CD4-positive, alpha-beta T cell (primary cell): ENCODE data around the gene MMP11. TPM values are rescaled to one million over a fixed set of nuclear protein-coding genes. Genes with fewer than 3 reads are reported as not detected.

ENCODE experiments used
- ATAC-seq: fragments of 200-7000 bp; cut with Tn5 transposase; one replicate; pipeline ENCODE4 v1.10.0; 2022; ENCODE audit warnings: mild to moderate bottlenecking; ENCODE audit not compliant: poor library complexity
- CTCF ChIA-PET: fragments of 350-600 bp; sonication (Branson Sonifier 250); formaldehyde crosslinking; loops from one replicate; lab custom pipeline; 2021; ENCODE audit warnings: antibody characterized with exemption, inconsistent platforms; lab: Charles Lee
- POLR2A ChIA-PET: fragments of 350-600 bp; sonication (Branson Sonifier 250); formaldehyde crosslinking; loops from one replicate; lab custom pipeline; 2021; ENCODE audit warnings: antibody characterized with exemption, inconsistent platforms; lab: Charles Lee
- DNase-seq, 14 experiments: peaks; one replicate each; pipeline ENCODE4 v3.0.0-alpha.2; 2013 to 2020; ENCODE audit warnings: mixed read lengths in 2 of 14
- H3K27ac ChIP-seq, 2 donors: one replicate each; pipeline versions ENCODE4 v1.5.1 to v1.7.0; 2013; ENCODE audit warnings: low read length in 2 of 2, low read depth in 1 of 2, mild to moderate bottlenecking in 1 of 2
- H3K27me3 ChIP-seq, 2 experiments: 1 replicate in 1 of 2; 2 replicates in 1 of 2; pipeline versions ENCODE4 v1.6.1 to v1.7.0; 2013; ENCODE audit warnings: low read length in 2 of 2, control low read depth in 1 of 2, mild to moderate bottlenecking in 1 of 2, moderate library complexity in 1 of 2; ENCODE audit not compliant: insufficient read depth in 2 of 2, control insufficient read depth in 1 of 2
- H3K36me3 ChIP-seq: one replicate; pipeline ENCODE4 v1.6.1; 2013; ENCODE audit warnings: low read length, control low read depth; ENCODE audit not compliant: insufficient read depth
- H3K4me1 ChIP-seq: one replicate; pipeline ENCODE4 v1.6.1; 2013; ENCODE audit warnings: low read length, control low read depth; ENCODE audit not compliant: insufficient read depth
- H3K4me3 ChIP-seq: one replicate; pipeline ENCODE4 v1.5.1; 2013; ENCODE audit warnings: mild to moderate bottlenecking, low read length, moderate library complexity
- H3K9me3 ChIP-seq, 2 experiments: 1 replicate in 1 of 2; 2 replicates in 1 of 2; pipeline versions ENCODE4 v1.6.1 to v1.7.0; 2013; ENCODE audit warnings: low read length in 2 of 2, mild to moderate bottlenecking in 2 of 2, control low read depth in 1 of 2, moderate library complexity in 1 of 2; ENCODE audit not compliant: control insufficient read depth in 1 of 2, insufficient read depth in 1 of 2
- H3K27ac Mint-ChIP-seq: one replicate; pipeline ENCODE4 v1.8.0; 2020; ENCODE audit warnings: mixed read lengths
- H3K27me3 Mint-ChIP-seq: one replicate; pipeline ENCODE4 v1.8.0; 2021; ENCODE audit warnings: mixed read lengths
- H3K36me3 Mint-ChIP-seq: one replicate; pipeline ENCODE4 v1.8.0; 2021; ENCODE audit warnings: low read depth, mixed read lengths
- H3K4me1 Mint-ChIP-seq: one replicate; pipeline ENCODE4 v1.8.0; 2021; ENCODE audit warnings: low read depth, mixed read lengths
- H3K4me3 Mint-ChIP-seq: one replicate; pipeline ENCODE4 v1.8.0; 2020; ENCODE audit warnings: mild to moderate bottlenecking, mixed read lengths
- H3K9me3 Mint-ChIP-seq: one replicate; pipeline ENCODE4 v1.8.0; 2020; ENCODE audit warnings: mixed read lengths
- intact Hi-C, 2 experiments: fragments of 100-400 bp; cut with DNase I in 1 of 2; cut with micrococcal nuclease in 1 of 2; formaldehyde crosslinking; loops; one replicate each; pipeline versions ENCODE4 v1.15.1 to v1.9.0; 2023 to 2025; cut with DNase I, micrococcal nuclease
- total RNA-seq, 174 experiments: library from RNA in 2 of 174; stranded (reverse) in 2 of 174; gene quantifications; one replicate each; pipeline ENCODE4 v1.2.3 and lab custom pipeline; 2021 to 2026
- TF ChIP-seq, protein P1 (sequence below): fragments of 200-600 bp; IDR thresholded peaks from one replicate; pipeline ENCODE4 v1.8.0; 2022; ENCODE audit warnings: antibody characterized with exemption, mild to moderate bottlenecking

MMP11 gene
- total RNA-seq, 2 experiments from 2014 or later, result 2.3 to 2.4 TPM

DNA sequence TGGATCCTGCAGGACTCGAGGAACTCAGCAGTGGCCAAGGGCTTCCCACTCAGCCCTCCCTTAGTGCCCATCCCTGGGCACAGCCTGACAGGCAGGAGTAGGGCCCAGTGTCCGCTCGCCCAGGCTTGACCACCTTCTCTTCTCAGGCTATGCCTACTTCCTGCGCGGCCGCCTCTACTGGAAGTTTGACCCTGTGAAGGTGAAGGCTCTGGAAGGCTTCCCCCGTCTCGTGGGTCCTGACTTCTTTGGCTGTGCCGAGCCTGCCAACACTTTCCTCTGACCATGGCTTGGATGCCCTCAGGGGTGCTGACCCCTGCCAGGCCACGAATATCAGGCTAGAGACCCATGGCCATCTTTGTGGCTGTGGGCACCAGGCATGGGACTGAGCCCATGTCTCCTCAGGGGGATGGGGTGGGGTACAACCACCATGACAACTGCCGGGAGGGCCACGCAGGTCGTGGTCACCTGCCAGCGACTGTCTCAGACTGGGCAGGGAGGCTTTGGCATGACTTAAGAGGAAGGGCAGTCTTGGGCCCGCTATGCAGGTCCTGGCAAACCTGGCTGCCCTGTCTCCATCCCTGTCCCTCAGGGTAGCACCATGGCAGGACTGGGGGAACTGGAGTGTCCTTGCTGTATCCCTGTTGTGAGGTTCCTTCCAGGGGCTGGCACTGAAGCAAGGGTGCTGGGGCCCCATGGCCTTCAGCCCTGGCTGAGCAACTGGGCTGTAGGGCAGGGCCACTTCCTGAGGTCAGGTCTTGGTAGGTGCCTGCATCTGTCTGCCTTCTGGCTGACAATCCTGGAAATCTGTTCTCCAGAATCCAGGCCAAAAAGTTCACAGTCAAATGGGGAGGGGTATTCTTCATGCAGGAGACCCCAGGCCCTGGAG, 10.9 kb downstream of the MMP11 start:
- Histone ChIP-seq H3K4me3 (no peak overlapping the region), H3K36me3 (no peaks in the 10 kb centered on the region), H3K27me3 (no peaks in the 10 kb centered on the region), H3K27ac (no peak overlapping the region), H3K9me3 (no peaks in the 10 kb centered on the region), H3K4me1 (peaks cover 26% of the 10 kb centered on the region)
- Mint-ChIP-seq H3K36me3 (peaks cover 8% of the 10 kb centered on the region), H3K9me3 (no peaks in the 10 kb centered on the region), H3K4me3 (no peak overlapping the region), H3K4me1 (peaks cover 23% of the 10 kb centered on the region), H3K27ac (no peak overlapping the region), H3K27me3 (no peaks in the 10 kb centered on the region)
- TF ChIP-seq, protein P1, sequence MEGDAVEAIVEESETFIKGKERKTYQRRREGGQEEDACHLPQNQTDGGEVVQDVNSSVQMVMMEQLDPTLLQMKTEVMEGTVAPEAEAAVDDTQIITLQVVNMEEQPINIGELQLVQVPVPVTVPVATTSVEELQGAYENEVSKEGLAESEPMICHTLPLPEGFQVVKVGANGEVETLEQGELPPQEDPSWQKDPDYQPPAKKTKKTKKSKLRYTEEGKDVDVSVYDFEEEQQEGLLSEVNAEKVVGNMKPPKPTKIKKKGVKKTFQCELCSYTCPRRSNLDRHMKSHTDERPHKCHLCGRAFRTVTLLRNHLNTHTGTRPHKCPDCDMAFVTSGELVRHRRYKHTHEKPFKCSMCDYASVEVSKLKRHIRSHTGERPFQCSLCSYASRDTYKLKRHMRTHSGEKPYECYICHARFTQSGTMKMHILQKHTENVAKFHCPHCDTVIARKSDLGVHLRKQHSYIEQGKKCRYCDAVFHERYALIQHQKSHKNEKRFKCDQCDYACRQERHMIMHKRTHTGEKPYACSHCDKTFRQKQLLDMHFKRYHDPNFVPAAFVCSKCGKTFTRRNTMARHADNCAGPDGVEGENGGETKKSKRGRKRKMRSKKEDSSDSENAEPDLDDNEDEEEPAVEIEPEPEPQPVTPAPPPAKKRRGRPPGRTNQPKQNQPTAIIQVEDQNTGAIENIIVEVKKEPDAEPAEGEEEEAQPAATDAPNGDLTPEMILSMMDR, result no peak
- POLR2A ChIA-PET, result interaction anchor here (1.0 kb wide), 1 partner anchor 21 kb away, joined by 3 read pairs; the partner anchor contains the start of gene C22orf15
- CTCF ChIA-PET, result no interaction called here
- no peak for ATAC-seq
- intact Hi-C loops, result loop anchor here (10.0 kb wide), 1 partner anchor 231 kb away; the partner anchor contains the start of gene CABIN1 (in 2 of the 2)
- DNase-seq, result no peak

DNA sequence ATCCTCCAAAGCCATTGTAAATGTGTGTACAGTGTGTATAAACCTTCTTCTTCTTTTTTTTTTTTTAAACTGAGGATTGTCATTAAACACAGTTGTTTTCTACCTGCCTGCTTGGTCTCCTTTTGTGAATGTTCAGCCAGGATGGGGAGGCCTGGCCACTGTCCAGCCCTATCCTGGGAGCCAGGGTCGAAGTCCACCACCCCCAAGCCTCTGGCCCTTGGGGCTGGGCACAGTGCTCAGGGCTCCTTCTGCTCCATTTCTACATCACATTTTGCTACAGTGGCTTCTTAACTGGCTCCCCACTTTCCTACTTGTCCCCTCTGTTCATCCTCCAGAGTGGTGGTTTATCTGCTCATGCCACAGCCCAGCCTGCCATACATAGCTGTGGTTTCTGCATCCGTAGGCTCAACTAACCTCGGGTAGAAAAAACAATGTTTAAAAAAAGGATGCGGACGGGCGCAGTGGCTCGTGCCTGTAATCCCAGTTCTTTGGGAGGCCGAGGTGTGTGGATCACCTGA, 11.6 kb downstream of the MMP11 start:
- POLR2A ChIA-PET, result interaction anchor here (1.0 kb wide), 1 partner anchor 21 kb away, joined by 3 read pairs; the partner anchor contains the start of gene C22orf15
- TF ChIP-seq, protein P1, result no peak
- Histone ChIP-seq H3K4me1 (peaks cover 33% of the 10 kb centered on the region), H3K4me3 (no peak overlapping the region), H3K9me3 (no peaks in the 10 kb centered on the region), H3K27ac (no peak overlapping the region), H3K27me3 (no peaks in the 10 kb centered on the region), H3K36me3 (no peaks in the 10 kb centered on the region)
- CTCF ChIA-PET, result no interaction called here
- H3K4me3 Mint-ChIP-seq, result no peak overlapping the region
- intact Hi-C loops, result loop anchor here (10.0 kb wide), 1 partner anchor 231 kb away; the partner anchor contains the start of gene CABIN1 (in 2 of the 2)
- peaks cover 9% of the 10 kb centered on the region for H3K36me3 Mint-ChIP-seq
- DNase-seq, result peak in 1 of 14 experiments; percentile 24
- H3K9me3 Mint-ChIP-seq, result no peaks in the 10 kb centered on the region
- H3K4me1 Mint-ChIP-seq, result peaks cover 25% of the 10 kb centered on the region
- H3K27ac Mint-ChIP-seq, result peak overlapping the region; percentile 41
- no peak for ATAC-seq
- no peaks in the 10 kb centered on the region for H3K27me3 Mint-ChIP-seq

DNA sequence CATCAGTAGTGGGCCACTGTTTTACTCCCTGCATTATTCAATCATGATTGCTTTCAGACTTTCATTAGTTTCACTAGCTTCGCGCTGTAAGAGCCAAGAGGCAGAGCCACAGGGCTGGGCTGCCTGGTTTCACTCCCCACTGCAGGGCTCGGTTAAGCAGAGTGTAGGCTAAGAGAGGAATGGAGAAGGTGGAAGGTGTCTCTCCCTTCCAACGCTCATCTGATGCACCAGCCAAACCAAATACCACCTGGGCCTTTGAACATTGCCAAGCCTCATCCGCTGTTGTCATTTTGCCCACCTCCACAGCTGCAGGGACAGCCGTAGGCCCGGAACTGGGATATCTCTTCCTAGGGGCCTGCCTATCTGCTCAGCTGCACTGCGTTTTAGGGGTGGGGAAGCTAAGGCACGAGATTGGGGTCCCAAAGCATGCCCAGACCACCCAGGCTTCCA, 13.6 kb downstream of the MMP11 start:
- DNase-seq (peak in 2 of 14 experiments; percentile 30 to 38), ATAC-seq (no peak)
- H3K4me1 ChIP-seq, result peaks cover 44% of the 10 kb centered on the region
- Mint-ChIP-seq H3K4me3 (peak overlapping the region; percentile 91), H3K27ac (peak overlapping the region; percentile 90), H3K4me1 (peaks cover 35% of the 10 kb centered on the region), H3K36me3 (peaks cover 19% of the 10 kb centered on the region), H3K9me3 (no peaks in the 10 kb centered on the region), H3K27me3 (no peaks in the 10 kb centered on the region)
- H3K9me3 ChIP-seq, result no peaks in the 10 kb centered on the region
- intact Hi-C loops, result loop anchor here (1.0 to 10.0 kb wide), 7 partner anchors 35 to 229 kb away; partner anchors contain the start of genes CABIN1 (in 2 of the 2), DERL3 (in 2 of the 2), MIF (in 1 of the 2) and SLC2A11 (in 1 of the 2)
- peak overlapping the region; percentile 93 to 98 for H3K27ac ChIP-seq
- ChIA-PET CTCF (no interaction called here), POLR2A (interaction anchor here (0.9 to 3.4 kb wide), 15 partner anchors 8 to 641 kb away, joined by 3 to 23 read pairs (median 8); partner anchors contain the start of genes ADORA2A, C22orf15, CABIN1 and CHCHD10)
- H3K4me3 ChIP-seq, result peak overlapping the region; percentile 83
- no peaks in the 10 kb centered on the region for H3K27me3 ChIP-seq
- peaks cover 10% of the 10 kb centered on the region for H3K36me3 ChIP-seq
- TF ChIP-seq, protein P1, result no peak
